AG10803 (cell line): ENCODE results near the gene HDAC1.

ENCODE experiments used
- DNase-seq: peaks from one replicate; pipeline ENCODE4 v3.0.0; 2010; ENCODE audit warnings: low read depth
- H3K4me3 ChIP-seq: 2 replicates; pipeline ENCODE4 v1.5.1; 2011; ENCODE audit warnings: mild to moderate bottlenecking, low read length, control low read depth
- TF ChIP-seq, protein P1 (sequence below): conservative IDR thresholded peaks from 2 replicates; pipeline ENCODE4 v1.5.1; 2011; ENCODE audit warnings: mild to moderate bottlenecking, low read length, control low read depth, inconsistent platforms

HDAC1 gene

DNA sequence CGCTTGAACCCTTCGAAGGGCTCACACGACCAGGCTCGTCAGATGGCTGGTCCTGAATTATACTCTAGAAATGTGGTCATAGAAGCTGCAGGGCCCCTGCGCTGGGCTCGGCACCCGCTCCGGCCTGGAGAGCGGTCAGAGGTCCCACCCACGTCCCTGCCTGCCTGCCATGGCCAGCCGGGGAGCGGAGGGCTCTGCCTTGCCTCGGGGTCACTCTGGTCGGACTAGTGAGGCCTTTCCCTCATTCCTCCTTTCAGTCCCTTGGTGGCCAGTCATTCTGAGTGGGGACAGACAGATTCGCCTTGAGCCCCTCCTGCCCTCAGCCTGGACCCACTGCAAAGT lies 44.7 kb downstream of the HDAC1 start:
- H3K4me3 ChIP-seq = no peak overlapping the region; the same call in 1 of the 2 replicates

DNA sequence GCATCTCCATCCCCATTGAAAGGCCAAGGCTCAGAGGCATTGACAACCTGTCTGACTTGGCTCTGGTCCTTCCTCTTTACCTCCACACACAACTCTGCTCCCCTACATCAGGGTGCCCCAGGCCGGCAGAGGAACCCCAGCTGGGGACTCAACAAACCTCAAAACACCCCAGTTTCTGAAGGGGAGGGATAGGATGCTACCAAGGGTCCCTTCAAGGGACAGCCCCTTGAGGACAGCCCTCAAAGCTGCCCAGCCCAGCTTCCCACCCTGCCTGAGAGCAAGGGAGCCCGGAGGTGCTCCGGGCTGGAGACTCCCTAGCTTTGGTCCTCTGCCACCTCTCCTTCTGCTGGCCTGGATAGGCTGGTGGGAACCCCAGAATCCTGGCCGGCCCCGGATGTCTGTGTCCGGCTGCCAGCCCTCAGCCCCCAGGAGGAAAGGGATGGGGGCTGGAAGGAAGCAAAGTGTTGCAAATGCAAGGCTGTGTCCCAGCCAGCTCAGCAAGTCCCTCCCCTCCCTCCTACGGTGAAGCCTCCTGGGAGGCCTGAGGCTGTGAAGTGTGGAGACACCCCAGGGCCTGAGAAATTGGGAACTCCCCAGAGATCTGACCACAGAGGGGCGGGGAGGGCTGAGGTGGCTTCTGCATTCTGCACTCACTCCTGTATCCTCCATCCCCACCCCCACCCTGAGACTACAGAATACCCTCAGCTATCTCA lies 45.2 kb downstream of the HDAC1 start:
- DNase-seq = peak; percentile 24
- TF ChIP-seq, protein P1, sequence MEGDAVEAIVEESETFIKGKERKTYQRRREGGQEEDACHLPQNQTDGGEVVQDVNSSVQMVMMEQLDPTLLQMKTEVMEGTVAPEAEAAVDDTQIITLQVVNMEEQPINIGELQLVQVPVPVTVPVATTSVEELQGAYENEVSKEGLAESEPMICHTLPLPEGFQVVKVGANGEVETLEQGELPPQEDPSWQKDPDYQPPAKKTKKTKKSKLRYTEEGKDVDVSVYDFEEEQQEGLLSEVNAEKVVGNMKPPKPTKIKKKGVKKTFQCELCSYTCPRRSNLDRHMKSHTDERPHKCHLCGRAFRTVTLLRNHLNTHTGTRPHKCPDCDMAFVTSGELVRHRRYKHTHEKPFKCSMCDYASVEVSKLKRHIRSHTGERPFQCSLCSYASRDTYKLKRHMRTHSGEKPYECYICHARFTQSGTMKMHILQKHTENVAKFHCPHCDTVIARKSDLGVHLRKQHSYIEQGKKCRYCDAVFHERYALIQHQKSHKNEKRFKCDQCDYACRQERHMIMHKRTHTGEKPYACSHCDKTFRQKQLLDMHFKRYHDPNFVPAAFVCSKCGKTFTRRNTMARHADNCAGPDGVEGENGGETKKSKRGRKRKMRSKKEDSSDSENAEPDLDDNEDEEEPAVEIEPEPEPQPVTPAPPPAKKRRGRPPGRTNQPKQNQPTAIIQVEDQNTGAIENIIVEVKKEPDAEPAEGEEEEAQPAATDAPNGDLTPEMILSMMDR = no peak
- H3K4me3 ChIP-seq = no peak overlapping the region

More for the DNA sequence above, 44.7 kb downstream of the HDAC1 start:
- TF ChIP-seq, protein P1 = no peak
- no peak for DNase-seq

DNA sequence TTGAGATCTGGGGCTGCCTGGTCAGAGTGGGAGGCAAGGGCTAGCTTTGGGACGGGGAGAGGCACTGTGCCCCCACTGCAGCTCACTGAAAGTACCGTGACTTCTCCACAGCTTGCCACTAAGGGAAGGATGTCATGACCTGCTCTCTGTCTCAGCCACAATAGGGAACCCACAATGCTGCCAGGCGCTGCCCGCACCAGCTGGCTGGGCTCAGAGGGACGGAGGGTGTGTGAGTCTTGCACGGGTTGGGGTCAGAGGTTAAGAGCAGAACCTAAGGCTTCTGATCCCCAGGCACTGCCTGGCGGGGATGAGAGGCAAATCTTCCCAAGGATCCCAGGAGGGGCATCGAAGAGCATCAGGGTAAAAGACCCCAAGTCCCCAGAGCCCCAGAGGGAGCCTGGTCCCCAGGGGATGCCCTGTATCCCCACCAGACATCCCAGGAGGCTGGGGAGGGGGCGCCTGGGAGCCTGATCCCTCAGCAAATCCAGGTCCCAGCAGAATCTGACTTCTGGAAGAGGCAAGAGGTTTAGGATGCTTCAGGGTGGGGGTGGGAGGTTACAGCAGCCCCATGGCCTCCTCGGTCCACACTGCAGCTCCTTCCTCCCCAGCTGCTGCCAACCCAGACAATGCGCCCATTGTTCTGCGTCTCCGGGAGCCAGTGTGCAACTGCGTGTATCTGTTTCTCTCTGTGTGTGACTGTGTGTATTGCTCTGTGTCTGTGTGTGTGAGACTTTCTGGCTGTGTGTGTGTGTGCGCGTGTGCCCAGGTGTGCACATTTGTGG lies 46.2 kb downstream of the HDAC1 start:
- H3K4me3 ChIP-seq = no peak overlapping the region
- TF ChIP-seq, protein P1 = no peak
- no peak for DNase-seq

DNA sequence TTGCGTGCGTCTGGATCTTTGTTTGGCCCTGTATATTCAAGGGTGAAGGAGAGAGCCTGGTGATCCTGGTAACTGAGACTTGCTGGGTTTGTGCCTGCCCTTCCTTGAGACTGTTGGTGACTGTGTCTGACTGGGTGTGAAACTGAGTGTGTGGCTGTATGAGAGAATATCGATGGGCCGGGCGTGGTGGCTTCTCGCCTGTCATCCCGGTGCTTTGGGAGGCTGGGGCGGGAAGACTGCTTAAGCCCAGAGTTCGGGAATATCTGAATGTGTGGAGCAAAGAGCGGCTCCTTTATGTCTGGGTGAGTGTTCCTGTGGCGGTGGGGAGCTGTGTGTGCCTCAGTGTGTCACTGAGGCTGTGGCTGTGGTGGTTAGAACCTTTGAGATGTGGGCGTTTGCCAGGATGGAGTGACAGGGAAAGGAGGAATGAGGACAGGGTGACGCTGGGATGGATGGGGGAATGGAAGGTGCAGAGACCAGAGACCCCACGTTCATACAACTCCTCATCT lies 46.8 kb downstream of the HDAC1 start:
- no peak for DNase-seq
- TF ChIP-seq, protein P1 = no peak
- H3K4me3 ChIP-seq = no peak overlapping the region

DNA sequence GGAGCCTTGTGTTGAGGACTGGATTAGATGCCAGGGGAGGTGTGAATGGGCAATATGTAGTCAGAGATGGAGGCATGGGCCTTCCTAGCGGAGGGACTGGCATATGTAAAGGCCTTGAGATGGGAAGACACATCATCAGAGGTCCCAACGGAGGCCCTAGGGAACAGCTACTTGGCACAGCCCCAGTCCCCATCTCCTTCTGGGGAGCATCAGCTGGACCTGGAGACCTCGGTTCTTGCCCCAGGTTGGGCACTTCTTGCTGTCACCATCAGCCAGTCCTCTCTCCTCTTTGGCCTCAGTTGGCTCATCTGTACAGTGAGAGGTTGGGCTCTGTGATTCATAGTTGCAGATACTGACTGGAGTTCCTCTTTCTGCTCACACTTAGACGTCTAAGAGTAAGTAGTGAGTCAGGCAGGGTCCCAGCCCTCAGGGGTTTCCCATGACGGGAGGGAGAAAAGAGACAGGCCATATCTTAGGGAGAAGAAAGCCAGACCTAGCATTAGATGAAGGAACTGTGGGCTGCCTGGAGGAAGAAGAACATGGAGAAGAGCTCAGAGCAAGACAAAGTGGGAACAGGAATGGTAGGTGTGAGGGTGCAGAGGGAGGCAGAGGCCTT lies 47.6 kb downstream of the HDAC1 start:
- no peak overlapping the region for H3K4me3 ChIP-seq
- DNase-seq = no peak
- TF ChIP-seq, protein P1 = no peak

DNA sequence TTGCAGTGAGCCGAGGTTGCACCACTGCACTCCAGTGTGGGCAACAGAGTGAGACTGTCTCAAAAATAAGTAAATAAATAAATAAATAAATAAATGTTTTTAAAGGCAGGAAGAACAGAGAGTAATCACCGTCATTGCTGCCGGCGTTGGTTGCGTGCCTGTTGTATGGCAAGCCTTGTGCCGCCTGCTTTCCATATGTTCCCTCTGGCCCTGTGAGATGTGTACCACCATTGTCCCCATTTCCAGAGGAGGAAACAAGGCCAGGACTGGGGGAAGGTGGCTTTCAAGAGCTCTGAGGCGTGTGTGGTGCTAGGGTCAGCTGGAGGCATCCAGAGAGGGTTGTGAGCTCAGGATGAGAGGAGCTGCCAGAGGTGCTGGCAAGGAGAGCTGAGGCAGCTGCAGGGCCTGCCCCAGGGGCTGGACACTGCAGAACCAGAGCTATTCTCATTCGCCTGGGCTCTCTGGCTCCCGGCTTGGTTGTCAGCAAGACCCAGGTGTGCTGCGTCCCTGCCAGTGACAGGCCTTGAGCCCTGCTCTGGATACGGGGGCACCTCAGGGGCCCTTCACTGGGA lies 49.4 kb downstream of the HDAC1 start:
- TF ChIP-seq, protein P1 = no peak
- no peak overlapping the region for H3K4me3 ChIP-seq
- no peak for DNase-seq
